ENCODE measurements around the gene DBP. TPM values are rescaled to one million over a fixed set of nuclear protein-coding genes. Genes with fewer than 3 reads are reported as not detected.
"Not testable (repeated sequence)": the region's sequence is repeated elsewhere in the genome, so short reads cannot be mapped to it uniquely, and the experiment has no call there.

DBP gene
- total and polyA plus RNA-seq, 11 donors: 1.4 to 34.2 (median 11.6) TPM

GRCh38 chr19:48632692-48633147, 4.5 kb downstream of the DBP start:
- no peak overlapping the region for H3K4me3 ChIP-seq
- peaks cover 0 to 44% (median 3%) of the 10 kb centered on the region in 9 donors for H3K36me3 ChIP-seq
- H3K27me3 ChIP-seq: no peaks in the 10 kb centered on the region
- intact Hi-C loops (cut with DNase I): no loop called here
- peak overlapping the region in 9 of 12 donors; percentile 92 to 98 (median 97) for H3K27ac ChIP-seq
- TF ChIP-seq, protein P1, sequence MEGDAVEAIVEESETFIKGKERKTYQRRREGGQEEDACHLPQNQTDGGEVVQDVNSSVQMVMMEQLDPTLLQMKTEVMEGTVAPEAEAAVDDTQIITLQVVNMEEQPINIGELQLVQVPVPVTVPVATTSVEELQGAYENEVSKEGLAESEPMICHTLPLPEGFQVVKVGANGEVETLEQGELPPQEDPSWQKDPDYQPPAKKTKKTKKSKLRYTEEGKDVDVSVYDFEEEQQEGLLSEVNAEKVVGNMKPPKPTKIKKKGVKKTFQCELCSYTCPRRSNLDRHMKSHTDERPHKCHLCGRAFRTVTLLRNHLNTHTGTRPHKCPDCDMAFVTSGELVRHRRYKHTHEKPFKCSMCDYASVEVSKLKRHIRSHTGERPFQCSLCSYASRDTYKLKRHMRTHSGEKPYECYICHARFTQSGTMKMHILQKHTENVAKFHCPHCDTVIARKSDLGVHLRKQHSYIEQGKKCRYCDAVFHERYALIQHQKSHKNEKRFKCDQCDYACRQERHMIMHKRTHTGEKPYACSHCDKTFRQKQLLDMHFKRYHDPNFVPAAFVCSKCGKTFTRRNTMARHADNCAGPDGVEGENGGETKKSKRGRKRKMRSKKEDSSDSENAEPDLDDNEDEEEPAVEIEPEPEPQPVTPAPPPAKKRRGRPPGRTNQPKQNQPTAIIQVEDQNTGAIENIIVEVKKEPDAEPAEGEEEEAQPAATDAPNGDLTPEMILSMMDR (IDR thresholded peaks at IDR 0.05): no peak
- no peak for TF ChIP-seq POLR2A (IDR thresholded peaks at IDR 0.05)
- peaks cover 20 to 76% (median 54%) of the 10 kb centered on the region in 12 donors for H3K4me1 ChIP-seq
- no peaks in the 10 kb centered on the region for H3K9me3 ChIP-seq
- DNase-seq (no peak), ATAC-seq (no peak)

DNA sequence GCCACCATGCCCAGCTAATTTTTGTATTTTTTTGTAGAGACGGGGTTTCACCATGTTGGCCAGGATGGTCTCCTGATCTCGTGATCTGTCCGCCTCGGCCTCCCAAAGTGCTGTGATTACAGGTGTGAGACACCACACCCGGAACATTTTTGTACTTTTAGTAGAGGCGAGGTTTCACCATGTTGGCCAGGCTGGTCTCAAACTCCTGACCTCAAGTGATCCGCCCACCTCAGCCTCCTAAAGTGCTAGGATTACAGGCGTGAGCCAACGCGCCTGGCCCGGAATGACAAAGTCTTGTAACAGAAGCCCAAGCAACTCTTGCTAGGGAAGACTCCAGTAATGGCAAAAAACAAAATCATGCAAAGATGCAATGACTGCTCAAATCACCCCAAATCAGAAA, 4.9 kb downstream of the DBP start:
- 92 to 95% (median 94%) methylated on average over 11 of the region's 11 CpGs for WGBS, 4 donors
- peaks cover 20 to 76% (median 54%) of the 10 kb centered on the region in 12 donors for H3K4me1 ChIP-seq
- H3K36me3 ChIP-seq: peaks cover 0 to 44% (median 3%) of the 10 kb centered on the region in 9 donors
- H3K9me3 ChIP-seq; ATAC-seq; DNase-seq; H3K4me3 ChIP-seq; intact Hi-C loops (cut with DNase I); H3K27me3 ChIP-seq: not testable (repeated sequence)
- peak overlapping the region in 5 of 12 donors; percentile 85 to 97 (median 96) for H3K27ac ChIP-seq

DNA sequence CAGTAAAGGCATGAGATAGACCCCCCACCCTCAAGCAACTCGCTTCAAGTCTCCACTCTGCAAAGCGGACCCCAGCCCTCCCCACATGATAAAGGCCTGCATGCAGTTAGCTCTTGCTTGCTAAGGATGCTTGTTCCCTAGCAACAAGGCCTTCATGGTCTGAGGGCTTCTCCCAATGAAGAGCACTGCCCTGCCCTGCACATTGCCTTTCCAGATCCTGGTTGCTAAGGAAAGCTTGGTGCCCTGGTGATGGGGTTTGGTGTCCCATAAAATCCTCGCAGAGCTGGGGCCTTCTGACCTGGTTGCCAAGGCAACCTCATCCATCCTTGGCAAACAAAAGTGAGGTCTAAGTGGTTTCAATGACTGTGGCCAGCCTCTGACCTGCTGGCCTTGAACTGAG, 6.0 kb downstream of the DBP start:
- no peaks in the 10 kb centered on the region for H3K27me3 ChIP-seq
- no peak for ATAC-seq
- no peak for TF ChIP-seq POLR2A (IDR thresholded peaks at IDR 0.05)
- TF ChIP-seq, protein P1 (IDR thresholded peaks at IDR 0.05): no peak
- H3K4me1 ChIP-seq: peaks cover 20 to 67% (median 51%) of the 10 kb centered on the region in 12 donors
- WGBS, 4 donors: 48 to 93% (median 71%) methylated on average over 2 to 3 of the region's 3 CpGs
- no peaks in the 10 kb centered on the region for H3K9me3 ChIP-seq
- peaks cover 0 to 49% (median 3%) of the 10 kb centered on the region in 9 donors for H3K36me3 ChIP-seq
- H3K27ac ChIP-seq: peak overlapping the region in 11 of 12 donors; percentile 36 to 88 (median 84)
- no peak for DNase-seq
- H3K4me3 ChIP-seq: peak overlapping the region in 2 of 12 donors; percentile 16 to 31
- intact Hi-C loops (cut with DNase I): no loop called here

DNA sequence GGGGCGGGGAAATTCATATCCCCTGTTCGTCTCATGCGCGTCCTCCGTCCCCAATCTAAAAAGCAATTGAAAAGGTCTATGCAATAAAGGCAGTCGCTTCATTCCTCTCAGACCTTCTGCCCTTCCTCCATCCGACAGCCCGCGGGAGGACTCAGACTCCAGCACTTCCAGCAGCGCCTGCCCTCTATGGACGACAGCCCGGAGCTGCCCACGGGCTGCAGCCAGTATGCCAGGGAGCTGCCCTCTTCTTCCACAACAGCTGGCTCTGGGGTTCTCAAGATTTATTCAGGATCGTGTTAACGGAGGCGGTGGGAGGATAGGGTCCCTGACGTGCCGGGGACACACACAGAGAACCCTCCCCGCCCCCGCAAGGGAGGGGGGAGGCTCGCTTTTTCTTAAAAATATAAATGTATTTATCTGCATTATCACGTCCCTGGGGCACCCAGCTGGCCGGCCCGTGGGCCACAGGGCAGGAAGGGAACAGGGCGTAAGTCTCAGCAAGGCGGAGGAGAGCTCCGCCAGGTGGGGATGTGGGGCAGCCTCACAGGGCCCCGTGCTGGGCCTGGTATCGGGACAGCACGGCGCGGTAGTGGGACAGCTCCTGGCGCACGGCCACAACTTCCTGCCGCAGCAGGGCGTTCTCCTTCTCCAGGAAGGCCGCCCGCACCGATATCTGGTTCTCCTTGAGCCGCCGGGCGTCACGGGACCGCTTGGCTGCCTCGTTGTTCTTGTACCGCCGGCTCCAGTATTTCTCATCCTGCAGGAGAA, 6.7 kb downstream of the DBP start:
- H3K36me3 ChIP-seq: peaks cover 0 to 53% (median 7%) of the 10 kb centered on the region in 9 donors
- H3K27ac ChIP-seq: peak overlapping the region in 11 of 12 donors; percentile 36 to 88 (median 84)
- H3K9me3 ChIP-seq: no peaks in the 10 kb centered on the region
- ATAC-seq (peak; percentile 2 to 47 (median 20)), DNase-seq (peak; percentile 85 to 90 (median 89))
- no peak for TF ChIP-seq POLR2A (IDR thresholded peaks at IDR 0.05)
- TF ChIP-seq, protein P1 (IDR thresholded peaks at IDR 0.05): peak in 9 of 12 donors; percentile 11 to 53 (median 32)
- intact Hi-C loops (cut with DNase I): no loop called here
- peak overlapping the region in 6 of 12 donors; percentile 2 to 36 (median 18) for H3K4me3 ChIP-seq
- no peaks in the 10 kb centered on the region for H3K27me3 ChIP-seq
- H3K4me1 ChIP-seq: peaks cover 20 to 60% (median 51%) of the 10 kb centered on the region in 12 donors
- WGBS, 4 donors: 10 to 17% (median 14%) methylated on average over 41 to 47 of the region's 47 CpGs
